Ramos (cell line): ENCODE results near the gene GIMAP8.

Experiments
- in situ Hi-C: fragments of 300-500 bp; cut with MboI; formaldehyde crosslinking; loops from one replicate; pipeline ENCODE4 v1.14.3; 2022; ENCODE audit warnings: low sequenced_read_pairs; ENCODE audit not compliant: unreplicated experiment

Gene GIMAP8

GRCh38 chr7:150450491-150451001 lies at the start of gene GIMAP8:
Gene GIMAP8, plus strand, starts transcription at chr7:150450630. Its CDS starts 16,069 bp downstream, at chr7:150466699.
- in situ Hi-C loops, result no loop called here

GRCh38 chr7:150400788-150401423 lies 49.5 kb upstream of the GIMAP8 start:
- in situ Hi-C loops, result no loop called here

- in situ Hi-C loops, result no loop called here
These were observed 49.0 kb upstream of the GIMAP8 start for GRCh38 chr7:150401424-150401790.

GRCh38 chr7:150401861-150402631 lies 48.4 kb upstream of the GIMAP8 start:
- in situ Hi-C loops, result no loop called here

GRCh38 chr7:150402671-150403321 lies 47.6 kb upstream of the GIMAP8 start:
- in situ Hi-C loops, result no loop called here

GRCh38 chr7:150403376-150404171 lies 46.9 kb upstream of the GIMAP8 start:
- in situ Hi-C loops, result no loop called here

GRCh38 chr7:150404172-150404804 lies 46.1 kb upstream of the GIMAP8 start:
- in situ Hi-C loops, result no loop called here

- in situ Hi-C loops, result no loop called here
These were observed 45.4 kb upstream of the GIMAP8 start for GRCh38 chr7:150404805-150405583.

- in situ Hi-C loops, result no loop called here
These were observed 44.7 kb upstream of the GIMAP8 start for GRCh38 chr7:150405584-150406311.

- in situ Hi-C loops, result no loop called here
These were observed 44.2 kb upstream of the GIMAP8 start for GRCh38 chr7:150406312-150406566.

GRCh38 chr7:150406567-150407421 lies 43.6 kb upstream of the GIMAP8 start:
- in situ Hi-C loops, result no loop called here

GRCh38 chr7:150407588-150408392 lies 42.6 kb upstream of the GIMAP8 start:
- in situ Hi-C loops, result no loop called here

GRCh38 chr7:150408393-150409299 lies 41.8 kb upstream of the GIMAP8 start:
- in situ Hi-C loops, result no loop called here

GRCh38 chr7:150409300-150410030 lies 41.0 kb upstream of the GIMAP8 start:
- in situ Hi-C loops, result no loop called here

- in situ Hi-C loops, result no loop called here
These were observed 40.3 kb upstream of the GIMAP8 start for GRCh38 chr7:150410131-150410530.
